ENCODE data around the gene KRT6B. TPM values are rescaled to one million over a fixed set of nuclear protein-coding genes. Genes with fewer than 3 reads are reported as not detected.
"Not testable (repeated sequence)": the region's sequence is repeated elsewhere in the genome, so short reads cannot be mapped to it uniquely, and the experiment has no call there.

The KRT6B gene
- total RNA-seq (2014; rRNA removed) (7.7 and 8.5 TPM in 2 replicates), Bru-seq, nascent RNA (percentile 10 among the genes with signal in this experiment), BruChase-seq, experiment 1, labeled RNA remaining after a 6-hour chase (percentile 15 among the genes with signal in this experiment), BruChase-seq, experiment 2, labeled RNA remaining after a 2-hour chase (percentile 9 among the genes with signal in this experiment)
- long read RNA-seq, result 0 reads

- no TSS peak for BruUV-seq (replicated peaks)
- Histone ChIP-seq H3K9ac (ENCODE audit: low read length) (no peak within 1 kb of the TSS), H3K4me3 (ENCODE audit: low read length) (no peak within 1 kb of the TSS), H3K4me2 (ENCODE audit: low read length) (no peak within 1 kb of the TSS), H4K20me1 (ENCODE audit: low read length) (no peaks in the 10 kb centered on the region), H3K79me2 (ENCODE audit: low read length) (no peaks in the 10 kb centered on the region), H3K9me2 (replicated peaks; ENCODE audit: low read length) (no peaks in the 10 kb centered on the region), H3K27me3 (ENCODE audit: low read length) (no peaks in the 10 kb centered on the region), H2AFZ (ENCODE audit: low read length) (no peak within 1 kb of the TSS), H3F3A (ENCODE audit: low read length, unreplicated experiment) (no peaks in the 10 kb centered on the region), H3K36me3 (ENCODE audit: low read depth, low read length) (no peaks in the 10 kb centered on the region), H3K9me3 (ENCODE audit: low read length) (no peaks in the 10 kb centered on the region), H3K4me1 (ENCODE audit: insufficient read depth, low read length) (peaks cover 34% of the 10 kb centered on the region), H3K27ac (ENCODE audit: low read length) (peak within 1 kb of the TSS; percentile 64)
- ChIA-PET POLR2A (ENCODE audit: unreplicated experiment) (no interaction called here), CTCF (no interaction called here)
- DNase-seq (peak; percentile 67), ATAC-seq (no peak)
- intact Hi-C loops (cut with micrococcal nuclease), result loop anchor here (10.0 kb wide), 1 partner anchor 57 kb away; no protein-coding TSS in a partner anchor
- TF ChIP-seq EZH2phosphoT487 (IDR thresholded peaks at IDR 0.05; ENCODE audit: borderline replicate concordance, low read length) (no peak), EZH2 (IDR thresholded peaks at IDR 0.05; ENCODE audit: low read length, unreplicated experiment) (no peak), CTCF (conservative IDR thresholded peaks at IDR 0.05; ENCODE audit: low read depth, low read length) (no peak)
Measured at GRCh38 chr12:52452101-52452500, at the start of gene KRT6B. TSS of gene KRT6B (minus strand) at chr12:52452146. CDS start at chr12:52452078, 68 bp downstream.

GRCh38 chr12:52501490-52501889 lies 49.5 kb upstream of the KRT6B start:
- Histone ChIP-seq H2AFZ (ENCODE audit: low read length) (no peak overlapping the region), H3K27me3 (ENCODE audit: low read length) (no peaks in the 10 kb centered on the region), H3K36me3 (ENCODE audit: low read depth, low read length) (no peaks in the 10 kb centered on the region), H3K79me2 (ENCODE audit: low read length) (no peaks in the 10 kb centered on the region), H3F3A (ENCODE audit: low read length, unreplicated experiment) (no peaks in the 10 kb centered on the region), H3K4me2 (ENCODE audit: low read length) (no peak overlapping the region), H3K4me3 (ENCODE audit: low read length) (no peak overlapping the region), H3K27ac (ENCODE audit: low read length) (no peak overlapping the region), H3K4me1 (ENCODE audit: insufficient read depth, low read length) (peaks cover 13% of the 10 kb centered on the region), H4K20me1 (ENCODE audit: low read length) (no peaks in the 10 kb centered on the region), H3K9ac (ENCODE audit: low read length) (no peak overlapping the region), H3K9me2 (replicated peaks; ENCODE audit: low read length) (no peaks in the 10 kb centered on the region), H3K9me3 (ENCODE audit: low read length) (no peaks in the 10 kb centered on the region)
- CTCF ChIA-PET, result no interaction called here
- no TSS peak for BruUV-seq (replicated peaks)
- POLR2A ChIA-PET (ENCODE audit: unreplicated experiment), result no interaction called here
- intact Hi-C loops (cut with micrococcal nuclease), result loop anchor here (10.0 kb wide), 1 partner anchor 57 kb away; no protein-coding TSS in a partner anchor
- DNase-seq (peak; percentile 50), ATAC-seq (no peak)
- TF ChIP-seq EZH2phosphoT487 (IDR thresholded peaks at IDR 0.05; ENCODE audit: borderline replicate concordance, low read length) (no peak), EZH2 (IDR thresholded peaks at IDR 0.05; ENCODE audit: low read length, unreplicated experiment) (no peak), CTCF (conservative IDR thresholded peaks at IDR 0.05; ENCODE audit: low read depth, low read length) (no peak)

- H4K20me1 ChIP-seq (ENCODE audit: low read length); POLR2A ChIA-PET (ENCODE audit: unreplicated experiment); H3K4me3 ChIP-seq (ENCODE audit: low read length); H2AFZ ChIP-seq (ENCODE audit: low read length); H3K4me2 ChIP-seq (ENCODE audit: low read length); H3K9me3 ChIP-seq (ENCODE audit: low read length); H3F3A ChIP-seq (ENCODE audit: low read length, unreplicated experiment); H3K27me3 ChIP-seq (ENCODE audit: low read length); DNase-seq; BruUV-seq (replicated peaks); H3K36me3 ChIP-seq (ENCODE audit: low read depth, low read length); H3K79me2 ChIP-seq (ENCODE audit: low read length); H3K9ac ChIP-seq (ENCODE audit: low read length); ATAC-seq; H3K9me2 ChIP-seq (replicated peaks; ENCODE audit: low read length); H3K27ac ChIP-seq (ENCODE audit: low read length); CTCF ChIA-PET: not testable (repeated sequence)
- intact Hi-C loops (cut with micrococcal nuclease), result loop anchor here (10.0 kb wide), 1 partner anchor 56 kb away; no protein-coding TSS in a partner anchor
- peaks cover 23% of the 10 kb centered on the region for H3K4me1 ChIP-seq (ENCODE audit: insufficient read depth, low read length)
Measured at GRCh38 chr12:52500574-52500973, 48.6 kb upstream of the KRT6B start.

Data from PC-3 (cell line).